ENCODE measurements around the gene CAMK1G. TPM values are rescaled to one million over a fixed set of nuclear protein-coding genes. Genes with fewer than 3 reads are reported as not detected.

CAMK1G gene
- total RNA-seq, 1 donor from 2014 or later: not detected

DNA sequence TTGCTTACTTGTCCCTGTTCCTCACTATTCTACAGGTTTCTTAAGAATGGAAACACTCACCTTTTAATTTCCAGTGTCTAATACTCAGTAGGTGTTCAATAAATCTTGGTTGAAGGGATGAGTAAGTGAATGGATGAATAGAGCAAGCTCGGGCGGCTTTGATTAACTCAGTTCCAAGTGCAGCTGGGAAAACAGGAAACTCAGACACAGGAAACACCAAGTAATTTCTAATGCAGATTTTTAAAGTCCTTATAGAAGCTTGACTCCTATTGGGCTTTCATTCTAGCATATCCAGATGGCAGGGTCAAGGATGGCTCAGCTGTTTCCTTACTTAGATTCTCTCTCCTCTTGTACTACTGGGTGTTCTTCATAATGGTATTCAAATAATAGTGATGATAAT is 14.0 kb downstream of the CAMK1G start:
- DNase-seq (ENCODE audit: low read depth): no peak

DNA sequence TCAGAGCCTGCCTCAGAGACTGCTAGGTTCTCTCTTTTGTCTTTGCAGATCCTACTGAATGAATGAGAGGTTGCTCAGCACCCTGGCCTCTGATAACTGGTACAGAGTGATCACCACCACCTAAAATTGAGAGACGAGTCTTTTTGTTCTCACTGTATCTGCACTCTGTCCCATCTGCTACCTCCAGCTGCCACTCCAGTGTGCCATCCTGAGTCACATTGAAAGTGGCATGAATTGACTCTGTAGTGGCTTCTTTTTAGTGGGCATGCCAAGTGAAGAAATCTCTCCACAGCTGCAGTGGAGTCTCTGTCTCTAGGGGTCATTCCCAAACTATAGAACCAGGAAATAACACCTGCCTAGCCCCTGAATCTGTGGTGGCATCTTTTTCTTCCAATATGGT is 14.7 kb downstream of the CAMK1G start:
- DNase-seq (ENCODE audit: low read depth): no peak

DNA sequence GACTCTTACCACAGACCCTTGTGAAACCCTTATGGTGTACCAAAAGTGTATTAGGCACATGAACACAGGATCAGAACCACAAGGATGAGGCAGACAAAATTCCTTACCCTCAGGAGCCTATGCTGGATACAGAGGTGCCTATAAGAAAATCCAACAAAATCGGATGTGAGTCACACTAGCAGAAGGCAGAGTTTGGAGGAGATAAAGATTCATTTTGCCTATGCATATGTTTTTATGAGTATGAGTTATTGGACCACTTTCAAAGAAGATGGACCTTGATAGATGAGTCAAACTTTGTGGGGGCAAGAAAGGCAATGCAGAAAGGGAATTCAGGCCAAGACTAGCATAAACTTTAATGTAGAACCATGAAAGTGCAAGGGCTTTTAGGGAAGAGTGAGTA is 17.0 kb downstream of the CAMK1G start:
- no peak for DNase-seq (ENCODE audit: low read depth)

GRCh38 chr1:209601809-209602657 is 18.5 kb downstream of the CAMK1G start:
- peak; percentile 69 for DNase-seq (ENCODE audit: low read depth)

GRCh38 chr1:209603877-209604276 is 20.4 kb downstream of the CAMK1G start:
- no peak for DNase-seq (ENCODE audit: low read depth)

- DNase-seq (ENCODE audit: low read depth): no peak
Measured at GRCh38 chr1:209607102-209607794, 23.7 kb downstream of the CAMK1G start.

GRCh38 chr1:209607795-209608178 is 24.3 kb downstream of the CAMK1G start:
- no peak for DNase-seq (ENCODE audit: low read depth)

DNA sequence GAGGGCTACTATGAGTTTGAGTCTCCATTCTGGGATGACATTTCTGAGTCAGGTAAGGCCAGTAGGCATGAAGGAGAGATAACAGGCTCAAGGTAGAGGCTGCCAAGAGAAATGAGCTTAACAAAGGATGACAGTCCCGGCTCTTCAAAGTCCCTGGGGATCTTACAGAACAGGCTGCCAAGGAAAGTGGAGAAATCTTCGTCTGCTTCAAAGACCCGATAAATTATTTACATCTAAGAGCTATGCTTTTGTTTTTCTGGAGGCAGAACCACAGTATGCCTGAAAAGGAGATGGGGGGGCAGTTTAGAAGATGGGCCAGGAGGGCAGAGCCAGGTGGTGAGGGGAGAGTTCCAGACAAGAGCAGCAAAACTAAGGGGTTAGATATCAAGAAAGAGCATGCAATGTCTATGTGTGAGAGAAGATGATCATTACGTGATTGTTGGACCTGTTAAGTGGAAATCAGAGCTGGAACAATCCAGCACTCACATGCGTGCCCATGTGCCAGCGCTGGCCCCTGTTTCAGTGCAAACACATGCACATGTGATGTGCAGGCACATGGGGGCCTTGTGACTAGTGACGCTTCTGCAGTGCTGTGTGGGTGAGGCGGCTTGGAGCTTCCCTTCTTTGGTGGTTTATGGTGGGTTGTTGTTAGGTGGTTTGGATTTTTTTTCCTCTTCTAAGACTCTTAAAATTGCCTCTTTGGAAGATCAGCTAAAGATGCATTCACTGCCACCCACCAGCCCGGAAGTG is 25.7 kb downstream of the CAMK1G start:
- DNase-seq (ENCODE audit: low read depth): no peak

DNA sequence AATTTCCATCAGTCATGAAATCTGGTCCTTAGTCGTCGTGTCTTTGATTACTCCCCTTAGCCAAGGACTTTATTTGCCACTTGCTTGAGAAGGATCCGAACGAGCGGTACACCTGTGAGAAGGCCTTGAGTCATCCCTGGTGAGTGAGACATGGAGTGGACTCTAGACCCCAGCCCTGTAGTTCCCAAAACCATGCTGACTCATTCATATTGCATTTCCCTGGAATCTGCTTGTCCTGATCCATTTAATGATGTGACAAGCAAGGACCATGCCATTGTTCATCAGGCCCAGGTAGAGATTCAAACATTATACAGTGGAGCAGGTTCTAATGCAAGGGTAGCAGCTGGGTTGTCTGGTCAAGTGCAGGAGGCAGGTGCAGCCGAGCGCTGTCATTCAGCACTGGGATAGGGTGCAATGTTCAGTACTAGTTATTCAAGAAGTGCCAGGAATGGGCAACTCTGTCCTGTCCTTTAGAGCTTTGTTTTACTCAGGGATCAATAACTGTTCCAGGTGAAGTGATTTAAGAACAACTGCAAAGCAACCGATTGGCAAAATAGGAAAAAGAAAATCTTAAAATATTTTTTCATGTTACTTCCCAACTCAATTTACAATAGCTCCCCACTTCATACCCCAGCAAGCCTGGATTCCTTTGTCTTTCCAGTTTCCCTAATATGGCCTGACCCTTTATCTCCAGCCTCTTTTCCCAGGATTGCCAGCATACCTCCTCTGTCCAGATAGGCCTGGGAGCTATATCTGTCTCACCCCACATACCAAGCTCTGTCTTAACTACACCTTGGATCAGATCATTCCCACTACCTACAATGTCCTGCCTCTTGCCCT is 26.5 kb downstream of the CAMK1G start:
- DNase-seq (ENCODE audit: low read depth): no peak

GRCh38 chr1:209610631-209610905 is 27.1 kb downstream of the CAMK1G start:
- no peak for DNase-seq (ENCODE audit: low read depth)

GRCh38 chr1:209611771-209612570 is 28.5 kb downstream of the CAMK1G start:
- no peak for DNase-seq (ENCODE audit: low read depth)

GRCh38 chr1:209612646-209613399 is 29.3 kb downstream of the CAMK1G start:
- no peak for DNase-seq (ENCODE audit: low read depth)

DNA sequence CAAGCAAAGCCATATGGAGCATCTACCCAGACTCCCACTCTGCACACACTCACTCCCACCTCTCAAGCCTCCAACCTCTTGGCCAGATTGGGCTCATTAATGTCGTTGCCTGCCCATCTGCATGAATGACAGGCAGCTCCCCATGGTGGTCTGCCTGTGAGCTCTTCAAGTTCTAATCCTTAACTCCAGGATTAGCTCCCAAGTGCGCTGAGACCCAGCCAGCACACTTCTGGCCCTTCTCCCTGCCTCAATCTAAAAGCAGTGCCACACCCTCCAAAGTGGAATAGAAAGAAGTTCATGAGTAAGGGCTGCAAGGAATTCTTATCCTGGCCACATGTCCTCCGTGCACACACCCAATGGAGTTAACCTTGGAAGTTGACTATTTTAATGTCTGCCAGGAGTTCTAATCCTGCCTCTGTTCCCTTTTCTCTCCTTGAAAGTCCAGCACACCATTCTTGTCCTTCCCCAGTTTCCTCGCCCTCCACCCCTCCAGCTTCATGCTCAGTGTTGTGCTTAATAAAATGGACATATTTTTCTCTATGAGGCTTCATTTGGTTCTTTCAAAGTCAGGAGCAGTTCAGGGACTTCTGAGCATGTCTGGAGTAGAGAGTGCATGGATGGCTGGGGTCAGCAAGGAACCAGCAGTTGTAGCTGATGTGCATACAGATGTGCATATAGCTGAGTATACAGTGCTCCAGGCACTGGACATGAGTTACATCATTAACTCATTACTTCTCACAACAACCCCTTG is 30.1 kb downstream of the CAMK1G start:
- DNase-seq (ENCODE audit: low read depth): peak; percentile 44

- no peak for DNase-seq (ENCODE audit: low read depth)
Measured at GRCh38 chr1:209614151-209614420, 30.6 kb downstream of the CAMK1G start.

DNA sequence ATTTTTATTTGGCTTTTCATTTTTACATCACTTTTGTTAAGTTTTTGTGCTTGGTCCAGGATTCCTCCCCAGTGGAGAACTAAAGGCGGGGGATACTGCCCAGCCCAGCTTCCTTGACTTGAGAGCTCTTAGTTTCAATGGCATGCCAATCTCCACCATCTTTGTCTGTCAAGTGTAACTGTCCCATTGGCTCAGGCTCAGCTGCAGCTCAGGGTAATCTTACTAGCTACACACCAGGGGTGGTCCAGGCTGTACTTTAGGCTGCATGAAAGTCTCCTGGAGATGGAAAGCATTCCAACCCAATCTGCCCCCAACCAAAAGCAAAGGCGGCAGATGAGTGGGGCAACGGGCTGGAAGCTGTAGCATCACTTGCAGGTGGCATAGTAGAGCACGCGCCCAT is 31.4 kb downstream of the CAMK1G start:
- DNase-seq (ENCODE audit: low read depth): no peak

- peak; percentile 79 for DNase-seq (ENCODE audit: low read depth)
Measured at GRCh38 chr1:209616366-209617046, 33.0 kb downstream of the CAMK1G start.

- no peak for DNase-seq (ENCODE audit: low read depth)
Measured at GRCh38 chr1:209617047-209617673, 33.6 kb downstream of the CAMK1G start.

DNA sequence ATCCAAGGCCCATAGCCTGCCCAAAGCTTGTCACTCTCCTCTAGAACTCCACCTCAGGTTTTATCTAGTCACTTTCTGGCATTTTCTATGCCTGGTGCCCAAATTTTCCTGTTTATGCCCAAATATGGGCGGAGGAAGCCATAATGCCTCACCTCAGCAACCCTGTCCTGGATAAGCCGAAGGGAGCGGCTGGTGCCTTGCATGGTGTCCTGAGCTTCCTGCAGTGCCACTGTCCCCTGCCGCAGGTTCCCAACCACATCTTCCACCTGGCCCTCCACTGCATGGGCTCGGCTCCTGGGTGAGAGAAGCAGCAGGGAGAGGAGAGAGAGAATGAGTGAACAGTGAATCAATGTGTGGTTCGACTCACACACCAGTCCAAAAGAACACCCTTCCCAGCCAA is 34.2 kb downstream of the CAMK1G start:
- DNase-seq (ENCODE audit: low read depth): no peak
